ENCODE measurements around the gene TSNAX. TPM values are rescaled to one million over a fixed set of nuclear protein-coding genes. Genes with fewer than 3 reads are reported as not detected.

TSNAX gene
- total and polyA plus RNA-seq, 2 of the 8 experiments (the other 6 are each of a cell fraction or from before 2014, with no cell fraction given), result 7.7 to 34.0 TPM

DNA sequence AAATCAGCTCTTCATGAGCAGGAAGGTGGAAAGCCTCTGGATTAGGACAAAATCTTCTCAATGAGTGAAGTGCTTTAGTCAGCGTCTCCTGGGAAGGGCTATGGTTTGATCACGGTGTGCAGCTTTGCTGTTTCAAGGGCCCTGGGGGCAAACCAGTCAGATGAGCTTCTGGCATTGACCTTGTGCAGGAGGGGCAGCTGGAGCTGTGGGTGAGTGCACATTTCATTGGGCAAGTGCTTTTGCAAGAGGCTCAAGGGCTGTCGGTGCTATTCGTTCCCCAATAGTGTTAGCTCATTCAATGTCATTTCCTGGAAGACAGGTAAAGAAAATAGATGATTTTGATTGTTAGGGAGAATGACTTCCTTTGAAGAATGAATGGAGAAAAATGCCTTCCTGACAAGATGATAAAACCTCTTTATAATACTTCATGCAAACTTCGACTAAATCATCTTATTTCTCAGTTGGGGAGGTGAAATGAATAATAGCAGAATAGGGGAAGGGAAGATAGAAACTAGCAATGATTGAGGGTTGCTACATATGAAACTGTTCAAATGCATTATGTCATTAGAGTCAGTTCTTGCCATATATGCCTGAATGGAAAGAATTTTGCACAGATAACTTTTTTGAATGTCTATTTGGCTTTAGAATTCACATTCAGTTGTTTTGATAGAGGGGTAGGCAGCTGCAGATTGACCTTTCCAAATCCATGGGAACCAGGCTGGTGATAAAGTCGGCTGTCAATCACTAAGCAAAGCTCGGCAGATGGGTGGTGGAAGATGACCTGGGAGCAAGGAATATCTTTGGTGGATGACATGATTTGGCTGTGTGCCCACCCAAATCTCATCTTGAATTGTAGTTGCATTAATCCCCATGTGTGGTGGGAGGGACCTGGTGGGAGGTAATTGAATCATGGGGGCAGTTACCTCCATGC, 85.2 kb downstream of the TSNAX start (continued):
- TF ChIP-seq, protein P1, sequence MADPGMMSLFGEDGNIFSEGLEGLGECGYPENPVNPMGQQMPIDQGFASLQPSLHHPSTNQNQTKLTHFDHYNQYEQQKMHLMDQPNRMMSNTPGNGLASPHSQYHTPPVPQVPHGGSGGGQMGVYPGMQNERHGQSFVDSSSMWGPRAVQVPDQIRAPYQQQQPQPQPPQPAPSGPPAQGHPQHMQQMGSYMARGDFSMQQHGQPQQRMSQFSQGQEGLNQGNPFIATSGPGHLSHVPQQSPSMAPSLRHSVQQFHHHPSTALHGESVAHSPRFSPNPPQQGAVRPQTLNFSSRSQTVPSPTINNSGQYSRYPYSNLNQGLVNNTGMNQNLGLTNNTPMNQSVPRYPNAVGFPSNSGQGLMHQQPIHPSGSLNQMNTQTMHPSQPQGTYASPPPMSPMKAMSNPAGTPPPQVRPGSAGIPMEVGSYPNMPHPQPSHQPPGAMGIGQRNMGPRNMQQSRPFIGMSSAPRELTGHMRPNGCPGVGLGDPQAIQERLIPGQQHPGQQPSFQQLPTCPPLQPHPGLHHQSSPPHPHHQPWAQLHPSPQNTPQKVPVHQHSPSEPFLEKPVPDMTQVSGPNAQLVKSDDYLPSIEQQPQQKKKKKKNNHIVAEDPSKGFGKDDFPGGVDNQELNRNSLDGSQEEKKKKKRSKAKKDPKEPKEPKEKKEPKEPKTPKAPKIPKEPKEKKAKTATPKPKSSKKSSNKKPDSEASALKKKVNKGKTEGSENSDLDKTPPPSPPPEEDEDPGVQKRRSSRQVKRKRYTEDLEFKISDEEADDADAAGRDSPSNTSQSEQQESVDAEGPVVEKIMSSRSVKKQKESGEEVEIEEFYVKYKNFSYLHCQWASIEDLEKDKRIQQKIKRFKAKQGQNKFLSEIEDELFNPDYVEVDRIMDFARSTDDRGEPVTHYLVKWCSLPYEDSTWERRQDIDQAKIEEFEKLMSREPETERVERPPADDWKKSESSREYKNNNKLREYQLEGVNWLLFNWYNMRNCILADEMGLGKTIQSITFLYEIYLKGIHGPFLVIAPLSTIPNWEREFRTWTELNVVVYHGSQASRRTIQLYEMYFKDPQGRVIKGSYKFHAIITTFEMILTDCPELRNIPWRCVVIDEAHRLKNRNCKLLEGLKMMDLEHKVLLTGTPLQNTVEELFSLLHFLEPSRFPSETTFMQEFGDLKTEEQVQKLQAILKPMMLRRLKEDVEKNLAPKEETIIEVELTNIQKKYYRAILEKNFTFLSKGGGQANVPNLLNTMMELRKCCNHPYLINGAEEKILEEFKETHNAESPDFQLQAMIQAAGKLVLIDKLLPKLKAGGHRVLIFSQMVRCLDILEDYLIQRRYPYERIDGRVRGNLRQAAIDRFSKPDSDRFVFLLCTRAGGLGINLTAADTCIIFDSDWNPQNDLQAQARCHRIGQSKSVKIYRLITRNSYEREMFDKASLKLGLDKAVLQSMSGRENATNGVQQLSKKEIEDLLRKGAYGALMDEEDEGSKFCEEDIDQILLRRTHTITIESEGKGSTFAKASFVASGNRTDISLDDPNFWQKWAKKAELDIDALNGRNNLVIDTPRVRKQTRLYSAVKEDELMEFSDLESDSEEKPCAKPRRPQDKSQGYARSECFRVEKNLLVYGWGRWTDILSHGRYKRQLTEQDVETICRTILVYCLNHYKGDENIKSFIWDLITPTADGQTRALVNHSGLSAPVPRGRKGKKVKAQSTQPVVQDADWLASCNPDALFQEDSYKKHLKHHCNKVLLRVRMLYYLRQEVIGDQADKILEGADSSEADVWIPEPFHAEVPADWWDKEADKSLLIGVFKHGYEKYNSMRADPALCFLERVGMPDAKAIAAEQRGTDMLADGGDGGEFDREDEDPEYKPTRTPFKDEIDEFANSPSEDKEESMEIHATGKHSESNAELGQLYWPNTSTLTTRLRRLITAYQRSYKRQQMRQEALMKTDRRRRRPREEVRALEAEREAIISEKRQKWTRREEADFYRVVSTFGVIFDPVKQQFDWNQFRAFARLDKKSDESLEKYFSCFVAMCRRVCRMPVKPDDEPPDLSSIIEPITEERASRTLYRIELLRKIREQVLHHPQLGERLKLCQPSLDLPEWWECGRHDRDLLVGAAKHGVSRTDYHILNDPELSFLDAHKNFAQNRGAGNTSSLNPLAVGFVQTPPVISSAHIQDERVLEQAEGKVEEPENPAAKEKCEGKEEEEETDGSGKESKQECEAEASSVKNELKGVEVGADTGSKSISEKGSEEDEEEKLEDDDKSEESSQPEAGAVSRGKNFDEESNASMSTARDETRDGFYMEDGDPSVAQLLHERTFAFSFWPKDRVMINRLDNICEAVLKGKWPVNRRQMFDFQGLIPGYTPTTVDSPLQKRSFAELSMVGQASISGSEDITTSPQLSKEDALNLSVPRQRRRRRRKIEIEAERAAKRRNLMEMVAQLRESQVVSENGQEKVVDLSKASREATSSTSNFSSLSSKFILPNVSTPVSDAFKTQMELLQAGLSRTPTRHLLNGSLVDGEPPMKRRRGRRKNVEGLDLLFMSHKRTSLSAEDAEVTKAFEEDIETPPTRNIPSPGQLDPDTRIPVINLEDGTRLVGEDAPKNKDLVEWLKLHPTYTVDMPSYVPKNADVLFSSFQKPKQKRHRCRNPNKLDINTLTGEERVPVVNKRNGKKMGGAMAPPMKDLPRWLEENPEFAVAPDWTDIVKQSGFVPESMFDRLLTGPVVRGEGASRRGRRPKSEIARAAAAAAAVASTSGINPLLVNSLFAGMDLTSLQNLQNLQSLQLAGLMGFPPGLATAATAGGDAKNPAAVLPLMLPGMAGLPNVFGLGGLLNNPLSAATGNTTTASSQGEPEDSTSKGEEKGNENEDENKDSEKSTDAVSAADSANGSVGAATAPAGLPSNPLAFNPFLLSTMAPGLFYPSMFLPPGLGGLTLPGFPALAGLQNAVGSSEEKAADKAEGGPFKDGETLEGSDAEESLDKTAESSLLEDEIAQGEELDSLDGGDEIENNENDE (IDR thresholded peaks at IDR 0.05; ENCODE audit: insufficient replicate concordance, low read length), result no peak
- no peak for TF ChIP-seq CHD2 (IDR thresholded peaks at IDR 0.05; ENCODE audit: low read length)
- no peak for TF ChIP-seq BACH1 (IDR thresholded peaks at IDR 0.05; ENCODE audit: low read length)
- TF ChIP-seq, protein P2, sequence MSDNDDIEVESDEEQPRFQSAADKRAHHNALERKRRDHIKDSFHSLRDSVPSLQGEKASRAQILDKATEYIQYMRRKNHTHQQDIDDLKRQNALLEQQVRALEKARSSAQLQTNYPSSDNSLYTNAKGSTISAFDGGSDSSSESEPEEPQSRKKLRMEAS (IDR thresholded peaks at IDR 0.05), result no peak
- no peak for TF ChIP-seq MAFK (IDR thresholded peaks at IDR 0.05; ENCODE audit: low read depth, low read length)
- no peak for TF ChIP-seq SUZ12 (IDR thresholded peaks at IDR 0.05; ENCODE audit: low read length)
- no peak for TF ChIP-seq PHF8 (conservative IDR thresholded peaks at IDR 0.05; ENCODE audit: low read depth, low read length)
- TF ChIP-seq SP4 (IDR thresholded peaks at IDR 0.05; ENCODE audit: low read length), result no peak
